ENCODE measurements around the gene ANKRD23.

The ANKRD23 gene

GRCh38 chr2:96838345-96839292 lies 5.2 kb downstream of the ANKRD23 start:
- no peak for DNase-seq (ENCODE audit: low spot score)

- DNase-seq (ENCODE audit: low spot score): no peak
These were observed 6.2 kb downstream of the ANKRD23 start for GRCh38 chr2:96837575-96837974.

GRCh38 chr2:96835830-96836229 lies 8.0 kb downstream of the ANKRD23 start:
- no peak for DNase-seq (ENCODE audit: low spot score)

- no peak for DNase-seq (ENCODE audit: low spot score)
These were observed 10.9 kb downstream of the ANKRD23 start for GRCh38 chr2:96832754-96833507.

- no peak for DNase-seq (ENCODE audit: low spot score)
These were observed 11.4 kb downstream of the ANKRD23 start for GRCh38 chr2:96832408-96832753.

GRCh38 chr2:96831679-96832078 lies 12.1 kb downstream of the ANKRD23 start:
- no peak for DNase-seq (ENCODE audit: low spot score)

- DNase-seq (ENCODE audit: low spot score): no peak
These were observed 13.7 kb downstream of the ANKRD23 start for GRCh38 chr2:96830044-96830562.

- DNase-seq (ENCODE audit: low spot score): no peak
These were observed 14.9 kb downstream of the ANKRD23 start for GRCh38 chr2:96828874-96829273.

GRCh38 chr2:96828436-96828835 lies 15.4 kb downstream of the ANKRD23 start:
- DNase-seq (ENCODE audit: low spot score): no peak

GRCh38 chr2:96826546-96827278 lies 17.1 kb downstream of the ANKRD23 start:
- DNase-seq (ENCODE audit: low spot score): no peak

GRCh38 chr2:96825057-96825456 lies 18.8 kb downstream of the ANKRD23 start:
- no peak for DNase-seq (ENCODE audit: low spot score)

- no peak for DNase-seq (ENCODE audit: low spot score)
These were observed 19.5 kb downstream of the ANKRD23 start for GRCh38 chr2:96824079-96824870.

GRCh38 chr2:96823198-96823597 lies 20.6 kb downstream of the ANKRD23 start:
- no peak for DNase-seq (ENCODE audit: low spot score)

- DNase-seq (ENCODE audit: low spot score): no peak
These were observed 21.0 kb downstream of the ANKRD23 start for GRCh38 chr2:96822786-96823185.

- DNase-seq (ENCODE audit: low spot score): no peak
These were observed 22.6 kb downstream of the ANKRD23 start for GRCh38 chr2:96821113-96821675.

- DNase-seq (ENCODE audit: low spot score): no peak
These were observed 23.8 kb downstream of the ANKRD23 start for GRCh38 chr2:96819876-96820511.

- DNase-seq (ENCODE audit: low spot score): no peak
These were observed 24.5 kb downstream of the ANKRD23 start for GRCh38 chr2:96819128-96819875.

GRCh38 chr2:96817882-96818281 lies 25.9 kb downstream of the ANKRD23 start:
- no peak for DNase-seq (ENCODE audit: low spot score)

GRCh38 chr2:96816836-96817702 lies 26.8 kb downstream of the ANKRD23 start:
- DNase-seq (ENCODE audit: low spot score): no peak

Data from kidney capillary endothelial cell (primary cell).